GM12878 (cell line): ENCODE results near the gene PES1. TPM values are rescaled to one million over a fixed set of nuclear protein-coding genes. Genes with fewer than 3 reads are reported as not detected.
"Not testable (repeated sequence)": the region's sequence is repeated elsewhere in the genome, so short reads cannot be mapped to it uniquely, and the experiment has no call there.

Experiments used
- ATAC-seq: fragments of 200-7000 bp; cut with Tn5 transposase; 3 replicates; pipeline ENCODE4 v1.9.1; 2020; ENCODE audit warnings: mild to moderate bottlenecking, moderate library complexity
- BruUV-seq: library from RNA; stranded (reverse); fragments of 400-500 nt; replicated peaks from 2 replicates; lab custom pipeline; 2021; lab: Mats Ljungman, UMichigan
- CTCF ChIA-PET: fragments of 300-600 bp; sonication (Branson Sonifier 250); formaldehyde crosslinking; extraction: SDS; loops from one replicate; lab custom pipeline; 2021; ENCODE audit warnings: inconsistent platforms; lab: Yijun Ruan, JAX
- POLR2A ChIA-PET: fragments of 350-600 bp; formaldehyde crosslinking; extraction: SDS; loops from one replicate; lab custom pipeline; 2021; ENCODE audit warnings: inconsistent platforms; lab: Charles Lee
- RAD21 ChIA-PET: fragments of 300-600 bp; sonication (Branson Sonifier 250); formaldehyde crosslinking; loops from one replicate; lab custom pipeline; 2023; ENCODE audit warnings: antibody characterized with exemption; ENCODE audit not compliant: unreplicated experiment; lab: Charles Lee
- SMC1A ChIA-PET: fragments of 300-600 bp; sonication (Branson Sonifier 250); formaldehyde crosslinking; loops from one replicate; lab custom pipeline; 2023; ENCODE audit not compliant: unreplicated experiment, uncharacterized antibody; lab: Charles Lee
- DNase-seq: peaks from one replicate; pipeline ENCODE4 v3.0.0-alpha.2; 2011; ENCODE audit warnings: low read depth, low spot score
- FAIRE-seq: peaks from 3 replicates; lab custom pipeline; 2011; peaks lifted over from hg19 to GRCh38; lab: Jason Lieb, UNC
- H2AFZ ChIP-seq: 2 replicates; pipeline ENCODE4 v1.6.0; 2011; ENCODE audit warnings: low read depth, low read length, control low read depth; ENCODE audit not compliant: control insufficient read depth
- H3K27ac ChIP-seq: 2 replicates; pipeline ENCODE4 v1.5.1; 2011; ENCODE audit warnings: control low read depth; ENCODE audit not compliant: control insufficient read depth, insufficient read depth
- H3K27me3 ChIP-seq, 2 experiments: replicated peaks in 1 of 2; 2 replicates each; pipeline versions ENCODE4 v1.6.0 to v1.6.1; 2011; ENCODE audit warnings: low read length in 1 of 2; ENCODE audit not compliant: control insufficient read depth in 2 of 2, insufficient read depth in 2 of 2
- H3K36me3 ChIP-seq, 2 experiments: 2 replicates each; pipeline ENCODE4 v1.5.1; 2011; ENCODE audit warnings: low read length in 1 of 2; ENCODE audit not compliant: control insufficient read depth in 2 of 2, insufficient read depth in 2 of 2
- H3K4me1 ChIP-seq: 2 replicates; pipeline ENCODE4 v1.6.1; 2011; ENCODE audit warnings: mild to moderate bottlenecking, low read length, moderate library complexity, mixed read lengths; ENCODE audit not compliant: control insufficient read depth, insufficient read depth
- H3K4me2 ChIP-seq: 2 replicates; pipeline ENCODE4 v1.6.0; 2011; ENCODE audit warnings: control low read depth; ENCODE audit not compliant: control insufficient read depth, insufficient read depth
- H3K4me3 ChIP-seq: fragments of 200-600 bp; sonication (generic); 2 replicates; pipeline ENCODE4 v1.5.1; 2016
- H3K79me2 ChIP-seq: 2 replicates; pipeline ENCODE4 v1.6.0; 2011; ENCODE audit warnings: low read length; ENCODE audit not compliant: control insufficient read depth, insufficient read depth
- H3K9ac ChIP-seq: 2 replicates; pipeline ENCODE4 v1.8.0; 2011; ENCODE audit warnings: low read length, control low read depth, mixed read lengths; ENCODE audit not compliant: control insufficient read depth, insufficient read depth
- H3K9me3 ChIP-seq: replicated peaks from 3 replicates; pipeline ENCODE4 v1.5.1; 2011; ENCODE audit warnings: mild to moderate bottlenecking, low read length; ENCODE audit not compliant: control insufficient read depth, insufficient read depth
- H4K20me1 ChIP-seq: 2 replicates; pipeline ENCODE4 v1.6.0; 2011; ENCODE audit not compliant: control insufficient read depth, insufficient read depth
- ATF7 ChIP-seq: fragments of 450-650 bp; IDR thresholded peaks from 2 replicates; pipeline ENCODE4 v1.6.1; 2016; ENCODE audit warnings: low read depth, mild to moderate bottlenecking
- GABPA ChIP-seq: IDR thresholded peaks from 2 replicates; pipeline ENCODE4 v1.6.1; 2014; ENCODE audit warnings: antibody characterized with exemption, low read depth, mild to moderate bottlenecking, inconsistent platforms
- GATAD2B ChIP-seq: fragments of 450-650 bp; conservative IDR thresholded peaks from 2 replicates; pipeline ENCODE4 v1.6.1; 2017; ENCODE audit warnings: low read depth, mild to moderate bottlenecking, moderate library complexity
- JUNB ChIP-seq: IDR thresholded peaks from 2 replicates; pipeline ENCODE4 v1.6.1; 2016; ENCODE audit warnings: antibody characterized with exemption, mild to moderate bottlenecking
- SUZ12 ChIP-seq: fragments of 200-600 bp; sonication (generic); IDR thresholded peaks from one replicate; pipeline ENCODE4 v1.6.1; 2018; ENCODE audit warnings: antibody characterized with exemption, mild to moderate bottlenecking; ENCODE audit not compliant: unreplicated experiment
- TBL1XR1 ChIP-seq: IDR thresholded peaks from 2 replicates; pipeline ENCODE4 v1.6.1; 2012; ENCODE audit warnings: low read depth, low read length, improper control_type of control experiment
- WGBS: methylation state at CpG from one replicate; pipeline ENCODE4 v1.1.6; 2016; ENCODE audit warnings: low lambda C conversion rate; ENCODE audit not compliant: insufficient replicate concordance, insufficient coverage; ENCODE audit errors: missing lambda C conversion rate; 5-methylcytosine and 5-hydroxymethylcytosine counted together
- in situ Hi-C: fragments of 300-500 bp; cut with MboI; formaldehyde crosslinking; loops from 9 replicates; pipeline ENCODE4 v1.14.3; 2018; ENCODE audit warnings: mixed read lengths
- intact Hi-C: fragments of 100-400 bp; cut with micrococcal nuclease; formaldehyde crosslinking; loops from one replicate; pipeline ENCODE4 v1.14.2; 2022; ENCODE audit not compliant: unreplicated experiment
- polyA plus RNA-seq, 11 experiments: library from polyadenylated mRNA; depleted of rRNA in 4 of 11; unstranded in 6 of 11; stranded (reverse) in 5 of 11; fragments of >200 nt; fragmentation: Nextera tagmentation in 4 of 11; fragmentation: Illumina TruSeq in 1 of 11; extraction: Ambion mirVana in 4 of 11; extraction: Trizol in 1 of 11; gene quantifications; 1 replicate in 1 of 11; 2 replicates in 10 of 11; pipeline versions ENCODE4 v1.2.1 to v1.2.3, GENCODE V29; 2011 to 2016; ENCODE audit warnings: inconsistent platforms in 2 of 11, missing spikeins in 2 of 11, low read depth in 1 of 11
- total RNA-seq, 4 experiments: library from RNA; depleted of rRNA in 3 of 4; stranded (reverse); fragments of >200 nt in 3 of 4; fragmentation: Illumina TruSeq in 1 of 4; extraction: Trizol in 1 of 4; gene quantifications; 2 replicates each; pipeline versions ENCODE4 v1.2.1 to v1.2.3, GENCODE V29; 2013 to 2021

PES1 gene
- total and polyA plus RNA-seq, 10 of the 15 experiments (the other 5 are each of a cell fraction or from before 2014, with no cell fraction given) = 6.9 to 139 (median 106) TPM

DNA sequence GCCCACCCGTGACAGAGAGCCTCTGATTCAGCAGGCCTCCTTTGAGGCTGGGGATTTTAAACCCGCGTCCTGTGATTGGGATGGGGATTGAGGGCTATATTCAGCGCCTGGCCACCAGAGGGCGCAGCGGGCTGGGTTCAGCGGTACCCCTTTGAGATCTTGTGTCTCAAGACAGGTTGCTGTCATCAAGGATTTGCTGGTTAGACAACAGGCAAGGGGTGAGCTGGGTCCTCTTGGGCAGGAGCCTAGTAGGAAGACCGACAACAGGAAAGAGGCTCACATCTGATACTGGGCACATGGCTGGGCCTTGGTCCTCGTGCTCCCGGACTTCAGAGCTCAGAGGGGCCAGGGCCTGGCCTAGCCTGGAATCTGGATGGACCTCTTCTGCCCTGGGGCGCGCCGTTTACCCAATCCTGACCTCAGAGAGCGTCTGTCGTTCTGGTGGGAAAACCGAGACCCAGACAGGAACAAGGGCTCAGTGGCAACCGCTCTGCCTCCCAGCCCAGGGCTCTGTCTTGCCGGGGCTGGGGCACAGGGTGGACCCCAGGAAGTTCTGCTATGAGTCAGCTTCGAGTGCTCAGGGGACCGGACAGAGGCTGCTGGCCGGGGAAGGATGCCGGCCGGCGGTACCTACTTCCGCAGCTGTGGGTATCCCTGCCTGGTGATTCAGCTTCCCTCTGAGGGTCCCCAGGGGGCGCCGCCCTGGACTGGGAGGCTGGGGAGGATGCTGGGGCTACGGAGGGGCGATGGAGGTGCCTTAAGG, 42.9 kb upstream of the PES1 start (continued):
- peak; percentile 50; the same call in 1 of the 2 replicates for TF ChIP-seq JUNB

- H3K27ac ChIP-seq, H3K27me3 ChIP-seq, H3K4me3 ChIP-seq, BruUV-seq, DNase-seq, POLR2A ChIA-PET, H3K79me2 ChIP-seq, SMC1A ChIA-PET, H3K4me1 ChIP-seq, H3K9ac ChIP-seq, H3K9me3 ChIP-seq, H2AFZ ChIP-seq, H4K20me1 ChIP-seq, ATAC-seq, H3K4me2 ChIP-seq, FAIRE-seq, H3K36me3 ChIP-seq, CTCF ChIA-PET, RAD21 ChIA-PET: not testable (repeated sequence)
- intact Hi-C loops = loop anchor here (10.0 kb wide), 1 partner anchor 453 kb away; the partner anchor contains the start of gene SMTN
- WGBS = 40% methylated on average over 3 of the region's 31 CpGs
- in situ Hi-C loops = loop anchor here (5.0 to 25.0 kb wide), 2 partner anchors 126 to 281 kb away; no protein-coding TSS in a partner anchor
Measured at GRCh38 chr22:30631469-30631868, 39.8 kb upstream of the PES1 start.

DNA sequence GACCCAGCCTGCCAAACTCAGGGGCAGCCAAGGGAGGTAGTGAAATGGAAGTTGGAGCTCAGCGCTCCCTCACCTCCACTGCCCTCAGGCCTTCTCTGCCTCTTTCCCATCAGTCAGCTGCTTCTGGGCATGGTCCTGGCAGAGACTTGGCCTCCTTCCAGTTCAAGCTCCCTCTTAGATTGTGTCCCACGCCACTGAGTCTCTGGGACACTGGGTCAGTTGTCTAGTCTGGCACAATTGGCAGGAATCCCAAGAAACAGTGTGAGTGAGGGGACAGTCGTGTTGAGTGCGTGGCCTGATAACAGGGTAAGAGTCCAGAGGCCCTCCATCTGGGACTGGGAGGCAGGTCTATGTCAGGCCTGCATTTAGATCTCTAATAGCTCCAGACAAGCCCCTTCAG, 36.8 kb upstream of the PES1 start:
- CTCF ChIA-PET = interaction anchor here (0.6 to 1.4 kb wide), 3 partner anchors 9 to 862 kb away, joined by 3 read pairs; partner anchors contain the start of genes UQCR10 and ZMAT5
- Histone ChIP-seq H3K27me3 (no peaks in the 10 kb centered on the region), H3K27ac (no peak overlapping the region), H3K79me2 (no peaks in the 10 kb centered on the region), H3K36me3 (no peaks in the 10 kb centered on the region), H3K9ac (no peak overlapping the region), H3K9me3 (no peaks in the 10 kb centered on the region), H3K4me1 (no peaks in the 10 kb centered on the region), H3K4me3 (no peak overlapping the region), H3K4me2 (no peak overlapping the region), H4K20me1 (no peaks in the 10 kb centered on the region), H2AFZ (no peak overlapping the region)
- SMC1A ChIA-PET = no interaction called here
- no peak for TF ChIP-seq SUZ12
- TF ChIP-seq GATAD2B = no peak
- no peak for TF ChIP-seq TBL1XR1
- no peak for TF ChIP-seq GABPA
- no peak for TF ChIP-seq ATF7
- RAD21 ChIA-PET = no interaction called here
- DNase-seq (no peak), ATAC-seq (no peak), FAIRE-seq (no peak)
- 22% methylated on average over 4 of the region's 4 CpGs for WGBS
- in situ Hi-C loops (loop anchor here (25.0 kb wide), 1 partner anchor 284 kb away; no protein-coding TSS in a partner anchor), intact Hi-C loops (no loop called here)
- no TSS peak for BruUV-seq
- POLR2A ChIA-PET = interaction anchor here (0.5 kb wide), 1 partner anchor 180 kb away, joined by 3 read pairs; no protein-coding TSS in a partner anchor
